ENCODE measurements around the gene CYFIP1.

CYFIP1 gene

DNA sequence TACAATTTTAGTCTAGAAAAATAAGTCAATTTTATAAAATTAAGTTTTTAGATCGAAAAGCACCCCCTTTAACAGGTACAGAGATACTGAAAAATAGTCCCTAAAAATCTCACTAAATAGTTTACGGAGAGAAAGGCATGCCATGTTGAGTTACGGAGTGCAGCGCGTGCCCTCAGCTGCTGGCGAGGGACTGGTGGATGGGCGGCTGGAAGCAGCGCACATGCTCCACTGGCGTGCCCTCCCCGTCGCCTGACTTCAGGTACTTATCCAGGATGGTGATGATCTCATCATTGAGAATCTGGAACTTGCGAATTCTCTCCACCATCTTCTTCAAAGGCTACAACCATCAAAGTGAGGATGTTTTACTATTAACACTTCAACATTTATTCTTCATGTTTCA, 110.3 kb downstream of the CYFIP1 start:
- Histone ChIP-seq H3K9ac (no peak overlapping the region), H3K27ac (no peak overlapping the region), H3K27me3 (ENCODE audit: control insufficient read depth, insufficient read depth, low read length) (no peaks in the 10 kb centered on the region), H3K4me3 (ENCODE audit: low read depth, low read length) (no peak overlapping the region), H3K4me2 (ENCODE audit: low read length) (no peak overlapping the region), H3K36me3 (ENCODE audit: control insufficient read depth, insufficient read depth, low read length) (no peaks in the 10 kb centered on the region), H3K79me2 (no peaks in the 10 kb centered on the region), H3K9me3 (ENCODE audit: control insufficient read depth, low read length) (no peaks in the 10 kb centered on the region), H2AFZ (no peak overlapping the region), H3K4me1 (no peaks in the 10 kb centered on the region)
- TF ChIP-seq, protein P1, sequence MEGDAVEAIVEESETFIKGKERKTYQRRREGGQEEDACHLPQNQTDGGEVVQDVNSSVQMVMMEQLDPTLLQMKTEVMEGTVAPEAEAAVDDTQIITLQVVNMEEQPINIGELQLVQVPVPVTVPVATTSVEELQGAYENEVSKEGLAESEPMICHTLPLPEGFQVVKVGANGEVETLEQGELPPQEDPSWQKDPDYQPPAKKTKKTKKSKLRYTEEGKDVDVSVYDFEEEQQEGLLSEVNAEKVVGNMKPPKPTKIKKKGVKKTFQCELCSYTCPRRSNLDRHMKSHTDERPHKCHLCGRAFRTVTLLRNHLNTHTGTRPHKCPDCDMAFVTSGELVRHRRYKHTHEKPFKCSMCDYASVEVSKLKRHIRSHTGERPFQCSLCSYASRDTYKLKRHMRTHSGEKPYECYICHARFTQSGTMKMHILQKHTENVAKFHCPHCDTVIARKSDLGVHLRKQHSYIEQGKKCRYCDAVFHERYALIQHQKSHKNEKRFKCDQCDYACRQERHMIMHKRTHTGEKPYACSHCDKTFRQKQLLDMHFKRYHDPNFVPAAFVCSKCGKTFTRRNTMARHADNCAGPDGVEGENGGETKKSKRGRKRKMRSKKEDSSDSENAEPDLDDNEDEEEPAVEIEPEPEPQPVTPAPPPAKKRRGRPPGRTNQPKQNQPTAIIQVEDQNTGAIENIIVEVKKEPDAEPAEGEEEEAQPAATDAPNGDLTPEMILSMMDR (IDR thresholded peaks at IDR 0.05) = no peak

- H3K4me3 ChIP-seq (ENCODE audit: low read depth, low read length) = no peak overlapping the region
- H2AFZ ChIP-seq = no peak overlapping the region
- no peak overlapping the region for H3K4me2 ChIP-seq (ENCODE audit: low read length)
- TF ChIP-seq, protein P1 (IDR thresholded peaks at IDR 0.05) = no peak
- no peaks in the 10 kb centered on the region for H3K9me3 ChIP-seq (ENCODE audit: control insufficient read depth, low read length)
- no peaks in the 10 kb centered on the region for H3K79me2 ChIP-seq
- no peaks in the 10 kb centered on the region for H3K36me3 ChIP-seq (ENCODE audit: control insufficient read depth, insufficient read depth, low read length)
- H3K27ac ChIP-seq = no peak overlapping the region
- H3K27me3 ChIP-seq (ENCODE audit: control insufficient read depth, insufficient read depth, low read length) = no peaks in the 10 kb centered on the region
- no peak overlapping the region for H3K9ac ChIP-seq
- no peaks in the 10 kb centered on the region for H3K4me1 ChIP-seq
Measured at GRCh38 chr15:22868928-22869327, 111.2 kb downstream of the CYFIP1 start.

- no peaks in the 10 kb centered on the region for H3K27me3 ChIP-seq (ENCODE audit: control insufficient read depth, insufficient read depth, low read length)
- TF ChIP-seq, protein P1 (IDR thresholded peaks at IDR 0.05) = no peak
- H3K9ac ChIP-seq = no peak overlapping the region
- no peaks in the 10 kb centered on the region for H3K9me3 ChIP-seq (ENCODE audit: control insufficient read depth, low read length)
- H3K4me3 ChIP-seq (ENCODE audit: low read depth, low read length) = no peak overlapping the region
- no peak overlapping the region for H3K4me2 ChIP-seq (ENCODE audit: low read length)
- no peaks in the 10 kb centered on the region for H3K36me3 ChIP-seq (ENCODE audit: control insufficient read depth, insufficient read depth, low read length)
- H3K4me1 ChIP-seq = no peaks in the 10 kb centered on the region
- no peaks in the 10 kb centered on the region for H3K79me2 ChIP-seq
- H3K27ac ChIP-seq = no peak overlapping the region
- H2AFZ ChIP-seq = no peak overlapping the region
Measured at GRCh38 chr15:22868495-22868894, 111.7 kb downstream of the CYFIP1 start.

- Histone ChIP-seq H3K27ac (no peak overlapping the region), H3K79me2 (no peaks in the 10 kb centered on the region), H3K4me2 (ENCODE audit: low read length) (no peak overlapping the region), H3K4me3 (ENCODE audit: low read depth, low read length) (no peak overlapping the region), H2AFZ (no peak overlapping the region), H3K9me3 (ENCODE audit: control insufficient read depth, low read length) (no peaks in the 10 kb centered on the region), H3K27me3 (ENCODE audit: control insufficient read depth, insufficient read depth, low read length) (no peaks in the 10 kb centered on the region), H3K4me1 (no peaks in the 10 kb centered on the region), H3K36me3 (ENCODE audit: control insufficient read depth, insufficient read depth, low read length) (no peaks in the 10 kb centered on the region), H3K9ac (no peak overlapping the region)
- TF ChIP-seq, protein P1 (IDR thresholded peaks at IDR 0.05) = no peak
Measured at GRCh38 chr15:22867886-22868285, 112.3 kb downstream of the CYFIP1 start.

DNA sequence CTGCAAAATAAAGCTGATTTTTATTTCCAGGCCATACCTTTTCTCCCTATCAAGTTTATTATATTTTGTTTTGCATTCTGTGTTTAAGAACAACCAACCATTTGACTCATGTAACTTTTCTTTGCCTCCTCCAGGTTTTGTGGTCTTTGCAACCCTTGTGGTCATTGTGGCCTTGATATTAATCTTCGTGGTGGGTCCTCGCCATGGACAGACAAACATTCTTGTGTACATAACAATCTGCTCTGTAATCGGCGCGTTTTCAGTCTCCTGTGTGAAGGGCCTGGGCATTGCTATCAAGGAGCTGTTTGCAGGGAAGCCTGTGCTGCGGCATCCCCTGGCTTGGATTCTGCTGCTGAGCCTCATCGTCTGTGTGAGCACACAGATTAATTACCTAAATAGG, 114.1 kb downstream of the CYFIP1 start:
- Histone ChIP-seq H3K4me3 (ENCODE audit: low read depth, low read length) (no peak overlapping the region), H3K4me2 (ENCODE audit: low read length) (no peak overlapping the region), H3K27me3 (ENCODE audit: control insufficient read depth, insufficient read depth, low read length) (no peaks in the 10 kb centered on the region), H3K79me2 (no peaks in the 10 kb centered on the region), H3K36me3 (ENCODE audit: control insufficient read depth, insufficient read depth, low read length) (no peaks in the 10 kb centered on the region), H3K27ac (no peak overlapping the region), H3K4me1 (no peaks in the 10 kb centered on the region), H3K9ac (no peak overlapping the region), H3K9me3 (ENCODE audit: control insufficient read depth, low read length) (no peaks in the 10 kb centered on the region), H2AFZ (no peak overlapping the region)
- TF ChIP-seq, protein P1 (IDR thresholded peaks at IDR 0.05) = no peak
